GM12878 (cell line): Measurements from ENCODE around the gene DUS2. TPM values are rescaled to one million over a fixed set of nuclear protein-coding genes. Genes with fewer than 3 reads are reported as not detected.

Source experiments
- ATAC-seq: fragments of 200-7000 bp; cut with Tn5 transposase; 3 replicates; pipeline ENCODE4 v1.9.1; 2020; ENCODE audit warnings: mild to moderate bottlenecking, moderate library complexity
- Bru-seq: library from RNA; stranded (reverse); fragments of 400-500 nt; gene quantifications from one replicate; lab custom pipeline; 2021; lab: Mats Ljungman, UMichigan
- BruChase-seq, 2 experiments: library from RNA; stranded (reverse); fragments of 400-500 nt; gene quantifications; one replicate each; lab custom pipeline; 2021; lab: Mats Ljungman, UMichigan
- BruUV-seq: library from RNA; stranded (reverse); fragments of 400-500 nt; replicated peaks from 2 replicates; lab custom pipeline; 2021; lab: Mats Ljungman, UMichigan
- CTCF ChIA-PET: fragments of 300-600 bp; sonication (Branson Sonifier 250); formaldehyde crosslinking; extraction: SDS; loops from one replicate; lab custom pipeline; 2021; ENCODE audit warnings: inconsistent platforms; lab: Yijun Ruan, JAX
- POLR2A ChIA-PET: fragments of 350-600 bp; formaldehyde crosslinking; extraction: SDS; loops from one replicate; lab custom pipeline; 2021; ENCODE audit warnings: inconsistent platforms; lab: Charles Lee
- RAD21 ChIA-PET: fragments of 300-600 bp; sonication (Branson Sonifier 250); formaldehyde crosslinking; loops from one replicate; lab custom pipeline; 2023; ENCODE audit warnings: antibody characterized with exemption; ENCODE audit not compliant: unreplicated experiment; lab: Charles Lee
- SMC1A ChIA-PET: fragments of 300-600 bp; sonication (Branson Sonifier 250); formaldehyde crosslinking; loops from one replicate; lab custom pipeline; 2023; ENCODE audit not compliant: unreplicated experiment, uncharacterized antibody; lab: Charles Lee
- DNase-seq: peaks from one replicate; pipeline ENCODE4 v3.0.0-alpha.2; 2011; ENCODE audit warnings: low read depth, low spot score
- FAIRE-seq: peaks from 3 replicates; lab custom pipeline; 2011; peaks lifted over from hg19 to GRCh38; lab: Jason Lieb, UNC
- H2AFZ ChIP-seq: 2 replicates; pipeline ENCODE4 v1.6.0; 2011; ENCODE audit warnings: low read depth, low read length, control low read depth; ENCODE audit not compliant: control insufficient read depth
- H3K27ac ChIP-seq: 2 replicates; pipeline ENCODE4 v1.5.1; 2011; ENCODE audit warnings: control low read depth; ENCODE audit not compliant: control insufficient read depth, insufficient read depth
- H3K27me3 ChIP-seq, 2 experiments: replicated peaks in 1 of 2; 2 replicates each; pipeline versions ENCODE4 v1.6.0 to v1.6.1; 2011; ENCODE audit warnings: low read length in 1 of 2; ENCODE audit not compliant: control insufficient read depth in 2 of 2, insufficient read depth in 2 of 2
- H3K36me3 ChIP-seq, 2 experiments: 2 replicates each; pipeline ENCODE4 v1.5.1; 2011; ENCODE audit warnings: low read length in 1 of 2; ENCODE audit not compliant: control insufficient read depth in 2 of 2, insufficient read depth in 2 of 2
- H3K4me1 ChIP-seq: 2 replicates; pipeline ENCODE4 v1.6.1; 2011; ENCODE audit warnings: mild to moderate bottlenecking, low read length, moderate library complexity, mixed read lengths; ENCODE audit not compliant: control insufficient read depth, insufficient read depth
- H3K4me2 ChIP-seq: 2 replicates; pipeline ENCODE4 v1.6.0; 2011; ENCODE audit warnings: control low read depth; ENCODE audit not compliant: control insufficient read depth, insufficient read depth
- H3K4me3 ChIP-seq: fragments of 200-600 bp; sonication (generic); 2 replicates; pipeline ENCODE4 v1.5.1; 2016
- H3K79me2 ChIP-seq: 2 replicates; pipeline ENCODE4 v1.6.0; 2011; ENCODE audit warnings: low read length; ENCODE audit not compliant: control insufficient read depth, insufficient read depth
- H3K9ac ChIP-seq: 2 replicates; pipeline ENCODE4 v1.8.0; 2011; ENCODE audit warnings: low read length, control low read depth, mixed read lengths; ENCODE audit not compliant: control insufficient read depth, insufficient read depth
- H3K9me3 ChIP-seq: replicated peaks from 3 replicates; pipeline ENCODE4 v1.5.1; 2011; ENCODE audit warnings: mild to moderate bottlenecking, low read length; ENCODE audit not compliant: control insufficient read depth, insufficient read depth
- H4K20me1 ChIP-seq: 2 replicates; pipeline ENCODE4 v1.6.0; 2011; ENCODE audit not compliant: control insufficient read depth, insufficient read depth
- BRCA1 ChIP-seq: IDR thresholded peaks from 2 replicates; pipeline ENCODE4 v1.6.1; 2011; ENCODE audit warnings: low read depth, low read length, improper control_type of control experiment
- CBX5 ChIP-seq: sonication (generic); IDR thresholded peaks from 2 replicates; pipeline ENCODE4 v1.6.1; 2016; ENCODE audit warnings: low read depth, moderate library complexity, mild to moderate bottlenecking, inconsistent platforms
- LARP7 ChIP-seq: fragments of 450-650 bp; IDR thresholded peaks from 2 replicates; pipeline ENCODE4 v1.6.1; 2017; ENCODE audit warnings: mild to moderate bottlenecking
- NR2C1 ChIP-seq: fragments of 450-650 bp; IDR thresholded peaks from 2 replicates; pipeline ENCODE4 v1.6.1; 2017; ENCODE audit warnings: antibody characterized with exemption, mild to moderate bottlenecking, moderate library complexity
- POU2F2 ChIP-seq: IDR thresholded peaks from 3 replicates; pipeline ENCODE4 v1.6.1; 2011; ENCODE audit warnings: low read depth, mild to moderate bottlenecking, low read length, borderline replicate concordance
- RB1 ChIP-seq: fragments of 450-650 bp; formaldehyde crosslinking; IDR thresholded peaks from 2 replicates; pipeline ENCODE4 v1.6.1; 2017; ENCODE audit warnings: mild to moderate bottlenecking, borderline replicate concordance
- RBBP5 ChIP-seq: fragments of 200-600 bp; sonication (generic); conservative IDR thresholded peaks from 2 replicates; pipeline ENCODE4 v1.6.1; 2016
- RELA ChIP-seq: fragments of 450-650 bp; IDR thresholded peaks from 2 replicates; pipeline ENCODE4 v1.8.0; 2014; ENCODE audit warnings: borderline replicate concordance; ENCODE audit not compliant: partially characterized antibody
- SMAD1 ChIP-seq: fragments of 450-650 bp; IDR thresholded peaks from 2 replicates; pipeline ENCODE4 v1.6.1; 2018; ENCODE audit warnings: mild to moderate bottlenecking, low read depth; ENCODE audit not compliant: partially characterized antibody
- SPI1 ChIP-seq: IDR thresholded peaks from 2 replicates; pipeline ENCODE4 v1.6.1; 2011; ENCODE audit warnings: low read depth, mild to moderate bottlenecking, low read length, moderate library complexity, borderline replicate concordance; ENCODE audit not compliant: insufficient read depth
- SUPT20H ChIP-seq: IDR thresholded peaks from 2 replicates; pipeline ENCODE4 v1.6.1; 2011; ENCODE audit warnings: low read depth, mild to moderate bottlenecking, low read length, moderate library complexity, borderline replicate concordance; ENCODE audit not compliant: control insufficient read depth
- TBL1XR1 ChIP-seq: IDR thresholded peaks from 2 replicates; pipeline ENCODE4 v1.6.1; 2012; ENCODE audit warnings: low read depth, low read length, improper control_type of control experiment
- TCF7 ChIP-seq: IDR thresholded peaks from 2 replicates; pipeline ENCODE4 v1.6.1; 2014; ENCODE audit warnings: antibody characterized with exemption, borderline replicate concordance
- YBX1 ChIP-seq: fragments of 450-650 bp; IDR thresholded peaks from 2 replicates; pipeline ENCODE4 v1.6.1; 2016; ENCODE audit warnings: antibody characterized with exemption
- WGBS: methylation state at CpG from one replicate; pipeline ENCODE4 v1.1.6; 2016; ENCODE audit warnings: low lambda C conversion rate; ENCODE audit not compliant: insufficient replicate concordance, insufficient coverage; ENCODE audit errors: missing lambda C conversion rate; 5-methylcytosine and 5-hydroxymethylcytosine counted together
- in situ Hi-C: fragments of 300-500 bp; cut with MboI; formaldehyde crosslinking; loops from 9 replicates; pipeline ENCODE4 v1.14.3; 2018; ENCODE audit warnings: mixed read lengths
- intact Hi-C: fragments of 100-400 bp; cut with micrococcal nuclease; formaldehyde crosslinking; loops from one replicate; pipeline ENCODE4 v1.14.2; 2022; ENCODE audit not compliant: unreplicated experiment
- long read RNA-seq, 2 experiments: library from polyadenylated mRNA; unstranded; transcript quantifications; one replicate each; pipeline ENCODE4 v2.0.0, GENCODE V29; 2019 to 2020
- polyA minus RNA-seq, 3 experiments: library from RNA; depleted of rRNA, polyadenylated mRNA; stranded (reverse); fragments of >200 nt; gene quantifications; 2 replicates each; pipeline ENCODE4 v1.2.3, GENCODE V29; 2011
- polyA plus RNA-seq, 11 experiments: library from polyadenylated mRNA; depleted of rRNA in 4 of 11; unstranded in 6 of 11; stranded (reverse) in 5 of 11; fragments of >200 nt; fragmentation: Nextera tagmentation in 4 of 11; fragmentation: Illumina TruSeq in 1 of 11; extraction: Ambion mirVana in 4 of 11; extraction: Trizol in 1 of 11; gene quantifications; 1 replicate in 1 of 11; 2 replicates in 10 of 11; pipeline versions ENCODE4 v1.2.1 to v1.2.3, GENCODE V29; 2011 to 2016; ENCODE audit warnings: inconsistent platforms in 2 of 11, missing spikeins in 2 of 11, low read depth in 1 of 11
- total RNA-seq, 4 experiments: library from RNA; depleted of rRNA in 3 of 4; stranded (reverse); fragments of >200 nt in 3 of 4; fragmentation: Illumina TruSeq in 1 of 4; extraction: Trizol in 1 of 4; gene quantifications; 2 replicates each; pipeline versions ENCODE4 v1.2.1 to v1.2.3, GENCODE V29; 2013 to 2021
- TF ChIP-seq, protein P1 (sequence below): fragments of 450-650 bp; IDR thresholded peaks from 2 replicates; pipeline ENCODE4 v1.6.1; 2017; ENCODE audit warnings: antibody characterized with exemption, mild to moderate bottlenecking, moderate library complexity

The DUS2 gene
- 38.8 and 41.3 TPM in 2 replicates for total RNA-seq (2013; cell fraction: nucleolus; rRNA removed)
- total RNA-seq (2014; rRNA removed) (28.7 and 33.5 TPM in 2 replicates), total RNA-seq (2014; rRNA removed; fragmentation: Illumina TruSeq; extraction: Trizol) (25.8 and 26.4 TPM in 2 replicates), total RNA-seq (2021) (25.2 and 28.1 TPM in 2 replicates), polyA plus RNA-seq (2011; rRNA removed) (12.4 and 17.9 TPM in 2 replicates), polyA plus RNA-seq (2014; fragmentation: Illumina TruSeq; extraction: Trizol) (18.9 and 24.6 TPM in 2 replicates), polyA plus RNA-seq (2014; fragmentation: Nextera tagmentation; extraction: Ambion mirVana) (1 to 10 TPM; 4.8 to 7.8 TPM), polyA plus RNA-seq (2014; rRNA removed) (21.7 and 23.0 TPM in 2 replicates), polyA plus RNA-seq (2016; fragmentation: Nextera tagmentation; extraction: Ambion mirVana) (10 to 100 TPM; 28.9 to 32.3 TPM), polyA minus RNA-seq (2011; rRNA and poly(A)+ RNA removed) (23.3 and 26.8 TPM in 2 replicates), Bru-seq, nascent RNA (percentile 62 among the genes with signal in this experiment), BruChase-seq, experiment 1, labeled RNA remaining after a 6-hour chase (percentile 63 among the genes with signal in this experiment), BruChase-seq, experiment 2, labeled RNA remaining after a 2-hour chase (percentile 58 among the genes with signal in this experiment)
- polyA plus RNA-seq (2011; ENCODE audit: low read depth): 22.0 TPM
- polyA plus RNA-seq (2011; cell fraction: cytosol; rRNA removed): 24.7 and 29.1 TPM in 2 replicates
- polyA plus RNA-seq (2011; cell fraction: nucleus; rRNA removed): 45.5 and 48.1 TPM in 2 replicates
- 23.1 and 24.4 TPM in 2 replicates for polyA plus RNA-seq (2012)
- 10.0 TPM in 2 replicates for polyA minus RNA-seq (2011; cell fraction: cytosol; rRNA and poly(A)+ RNA removed)
- 17.7 and 24.9 TPM in 2 replicates for polyA minus RNA-seq (2011; cell fraction: nucleus; rRNA and poly(A)+ RNA removed)
- long read RNA-seq, experiment 1, transcript DUS2-201 (16 exons, 1,933 nt): minor isoform, 7 of 32 reads
- long read RNA-seq, experiment 1, transcript DUS2-207 (17 exons, 2,310 nt): major isoform, 15 of 32 reads
- long read RNA-seq, experiment 1, partial matches to known transcripts: 3 of 32 reads
- long read RNA-seq, experiment 1, other reads (novel, unspliced or antisense): 7 of 32 reads
- long read RNA-seq, experiment 2, transcript DUS2-201 (16 exons, 1,933 nt): minor isoform, 37 of 260 reads
- long read RNA-seq, experiment 2, transcript DUS2-207 (17 exons, 2,310 nt): major isoform, 188 of 260 reads
- long read RNA-seq, experiment 2, partial matches to known transcripts: 8 of 260 reads
- long read RNA-seq, experiment 2, other reads (novel, unspliced or antisense): 26 of 260 reads

DNA sequence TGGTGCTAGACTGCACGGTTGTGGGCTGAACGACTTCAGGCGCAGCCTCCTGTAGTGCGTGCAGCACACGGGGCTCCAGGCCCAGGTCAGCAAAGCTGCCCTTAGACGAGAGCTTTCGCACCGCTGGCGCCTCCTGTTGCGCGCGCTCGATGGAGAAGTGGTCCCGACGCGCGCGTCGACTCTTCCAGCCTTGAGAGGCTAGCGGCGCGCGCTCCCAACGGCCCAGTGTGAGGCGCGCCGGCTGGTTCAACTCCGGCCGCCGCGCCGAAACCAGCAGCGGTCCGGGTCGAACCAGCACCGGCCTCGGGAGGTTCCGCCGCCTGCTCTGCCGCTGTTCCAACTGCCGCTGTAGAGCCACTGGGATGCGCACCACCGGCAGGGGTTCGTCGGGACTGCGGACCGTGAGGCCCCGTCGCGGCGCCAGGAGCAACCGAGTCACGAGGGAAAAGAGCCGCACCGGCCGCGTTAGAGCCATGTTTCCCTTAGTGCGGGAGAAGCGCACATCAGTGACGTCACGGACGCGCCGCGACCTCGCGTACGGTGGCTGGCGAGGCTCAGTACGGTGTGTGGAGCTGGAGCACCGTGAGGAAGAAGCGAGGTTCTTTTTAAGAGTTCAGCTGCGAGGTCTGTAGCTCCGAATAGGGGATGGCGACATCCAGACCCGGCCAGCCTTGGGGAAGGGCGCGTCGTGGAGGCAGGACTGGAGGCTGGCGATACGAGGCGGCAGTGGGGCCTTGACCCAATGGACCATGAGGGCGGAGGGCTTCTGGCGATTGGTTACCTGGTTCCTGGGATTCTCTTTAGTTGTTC is at the start of gene DUS2, which contains the start of gene DDX28:
DUS2 (plus strand) TSS at position 557 of the 810 bp plus-strand sequence. CDS start 14,740 bp downstream, outside the sequence.
DDX28 (minus strand) TSS at position 505 of the 810 bp plus-strand sequence; CDS start at position 475, 30 bp downstream.
- in situ Hi-C loops (no loop called here), intact Hi-C loops (loop anchor here (1.0 kb wide), 1 partner anchor 30 kb away; no protein-coding TSS in a partner anchor)
- FAIRE-seq (peak; percentile 81), ATAC-seq (peak; percentile 94), DNase-seq (peak; percentile 83)
- Histone ChIP-seq H3K4me2 (peak within 1 kb of the TSS; percentile 84), H4K20me1 (no peaks in the 10 kb centered on the region), H3K27me3 (no peaks in the 10 kb centered on the region), H3K4me1 (peaks cover 11% of the 10 kb centered on the region), H3K9ac (peak within 1 kb of the TSS; percentile 99), H3K9me3 (no peaks in the 10 kb centered on the region), H3K27ac (peak within 1 kb of the TSS; percentile 87), H3K79me2 (peaks cover 34% of the 10 kb centered on the region), H2AFZ (peak within 1 kb of the TSS; percentile 92), H3K4me3 (peak within 1 kb of the TSS; percentile 99), H3K36me3 (peaks cover 0 to 15% of the 10 kb centered on the region in 2 experiments; a peak in 2 of 4 replicates)
- WGBS: 1% methylated on average over 84 of the region's 84 CpGs
- ChIA-PET RAD21 (interaction anchor here (0.7 to 2.7 kb wide), 9 partner anchors 17 to 87 kb away, joined by 3 to 10 read pairs (median 3); partner anchors contain the start of gene NFATC3), POLR2A (interaction anchor here (0.6 to 1.4 kb wide), 9 partner anchors 9 to 195 kb away, joined by 3 to 5 read pairs (median 3); partner anchors contain the start of gene EDC4), SMC1A (interaction anchor here (0.6 to 1.9 kb wide), 10 partner anchors 15 to 306 kb away, joined by 3 to 8 read pairs (median 3); no protein-coding TSS in a partner anchor), CTCF (interaction anchor here (0.7 to 2.5 kb wide), 15 partner anchors 11 to 350 kb away, joined by 3 to 13 read pairs (median 4); partner anchors contain the start of gene NFATC3)
- TSS peak; percentile 90 for BruUV-seq
- TF ChIP-seq TBL1XR1 (peak; percentile 50; the same call in 1 of the 2 replicates), LARP7 (peak; percentile 85; the same call in 1 of the 2 replicates), CBX5 (no peak), RELA (peak; percentile 70), SMAD1 (no peak), TCF7 (no peak), RB1 (peak; percentile 85; the same call in 1 of the 2 replicates), POU2F2 (peak; percentile 73; the same call in 2 of the 3 replicates), SUPT20H (no peak), RBBP5 (peak; percentile 92; the same call in 1 of the 2 replicates), BRCA1 (peak; percentile 33; the same call in 1 of the 2 replicates), SPI1 (no peak), YBX1 (no peak), NR2C1 (peak; percentile 88)
- TF ChIP-seq, protein P1, sequence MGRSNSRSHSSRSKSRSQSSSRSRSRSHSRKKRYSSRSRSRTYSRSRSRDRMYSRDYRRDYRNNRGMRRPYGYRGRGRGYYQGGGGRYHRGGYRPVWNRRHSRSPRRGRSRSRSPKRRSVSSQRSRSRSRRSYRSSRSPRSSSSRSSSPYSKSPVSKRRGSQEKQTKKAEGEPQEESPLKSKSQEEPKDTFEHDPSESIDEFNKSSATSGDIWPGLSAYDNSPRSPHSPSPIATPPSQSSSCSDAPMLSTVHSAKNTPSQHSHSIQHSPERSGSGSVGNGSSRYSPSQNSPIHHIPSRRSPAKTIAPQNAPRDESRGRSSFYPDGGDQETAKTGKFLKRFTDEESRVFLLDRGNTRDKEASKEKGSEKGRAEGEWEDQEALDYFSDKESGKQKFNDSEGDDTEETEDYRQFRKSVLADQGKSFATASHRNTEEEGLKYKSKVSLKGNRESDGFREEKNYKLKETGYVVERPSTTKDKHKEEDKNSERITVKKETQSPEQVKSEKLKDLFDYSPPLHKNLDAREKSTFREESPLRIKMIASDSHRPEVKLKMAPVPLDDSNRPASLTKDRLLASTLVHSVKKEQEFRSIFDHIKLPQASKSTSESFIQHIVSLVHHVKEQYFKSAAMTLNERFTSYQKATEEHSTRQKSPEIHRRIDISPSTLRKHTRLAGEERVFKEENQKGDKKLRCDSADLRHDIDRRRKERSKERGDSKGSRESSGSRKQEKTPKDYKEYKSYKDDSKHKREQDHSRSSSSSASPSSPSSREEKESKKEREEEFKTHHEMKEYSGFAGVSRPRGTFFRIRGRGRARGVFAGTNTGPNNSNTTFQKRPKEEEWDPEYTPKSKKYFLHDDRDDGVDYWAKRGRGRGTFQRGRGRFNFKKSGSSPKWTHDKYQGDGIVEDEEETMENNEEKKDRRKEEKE: no peak
